ENCODE results near the gene SLCO4C1.
"Not testable (repeated sequence)": the region's sequence is repeated elsewhere in the genome, so short reads cannot be mapped to it uniquely, and the experiment has no call there.

SLCO4C1 gene

GRCh38 chr5:102296178-102296817 lies at the start of gene SLCO4C1:
TSS of gene SLCO4C1 (minus strand) at chr5:102296284. CDS start at chr5:102296262, 22 bp downstream.
- no peak for FAIRE-seq

- no peak for FAIRE-seq
These were observed 45.7 kb upstream of the SLCO4C1 start for GRCh38 chr5:102341681-102342288.

- no peak for FAIRE-seq
These were observed 28.6 kb upstream of the SLCO4C1 start for GRCh38 chr5:102324714-102325113.

GRCh38 chr5:102318801-102319200 lies 22.7 kb upstream of the SLCO4C1 start:
- not testable (repeated sequence) for FAIRE-seq

- no peak for FAIRE-seq
These were observed 18.2 kb upstream of the SLCO4C1 start for GRCh38 chr5:102314328-102314727.

- no peak for FAIRE-seq
These were observed 17.8 kb upstream of the SLCO4C1 start for GRCh38 chr5:102313912-102314311.

- no peak for FAIRE-seq
These were observed 16.7 kb upstream of the SLCO4C1 start for GRCh38 chr5:102312586-102313370.

- no peak for FAIRE-seq
These were observed 13.5 kb upstream of the SLCO4C1 start for GRCh38 chr5:102309586-102309985.

GRCh38 chr5:102307232-102307631 lies 11.1 kb upstream of the SLCO4C1 start:
- FAIRE-seq, result no peak

GRCh38 chr5:102306121-102306520 lies 10.0 kb upstream of the SLCO4C1 start:
- no peak for FAIRE-seq

- no peak for FAIRE-seq
These were observed 428 bp downstream of the SLCO4C1 start for GRCh38 chr5:102295534-102296177.

GRCh38 chr5:102294886-102295395 lies 1.1 kb downstream of the SLCO4C1 start:
- FAIRE-seq, result no peak

GRCh38 chr5:102290004-102290403 lies 6.1 kb downstream of the SLCO4C1 start:
- FAIRE-seq, result no peak

- no peak for FAIRE-seq
These were observed 6.7 kb downstream of the SLCO4C1 start for GRCh38 chr5:102289251-102289899.

- FAIRE-seq, result no peak
These were observed 7.5 kb downstream of the SLCO4C1 start for GRCh38 chr5:102288630-102289029.

GRCh38 chr5:102286476-102286875 lies 9.6 kb downstream of the SLCO4C1 start:
- no peak for FAIRE-seq

GRCh38 chr5:102283102-102283797 lies 12.8 kb downstream of the SLCO4C1 start:
- FAIRE-seq, result no peak

- no peak for FAIRE-seq
These were observed 16.4 kb downstream of the SLCO4C1 start for GRCh38 chr5:102279711-102280110.

- no peak for FAIRE-seq
These were observed 17.9 kb downstream of the SLCO4C1 start for GRCh38 chr5:102278231-102278630.

- FAIRE-seq, result no peak
These were observed 18.9 kb downstream of the SLCO4C1 start for GRCh38 chr5:102277144-102277543.

- FAIRE-seq, result no peak
These were observed 24.3 kb downstream of the SLCO4C1 start for GRCh38 chr5:102271759-102272158.

GRCh38 chr5:102270036-102270435 lies 26.0 kb downstream of the SLCO4C1 start:
- FAIRE-seq, result no peak
